Prostate gland (tissue), 2 donors: ENCODE measurements around the gene MPPED1. TPM values are rescaled to one million over a fixed set of nuclear protein-coding genes. Genes with fewer than 3 reads are reported as not detected.

Experiments used
- DNase-seq: peaks from one replicate; pipeline ENCODE4 v3.0.0-alpha.2; 2019; ENCODE audit warnings: low spot score
- H3K27ac ChIP-seq, 2 donors: fragments of 200-600 bp; sonication (generic); 2 replicates each; pipeline ENCODE4 v1.5.1; 2017 to 2019
- H3K27me3 ChIP-seq: fragments of 200-600 bp; sonication (generic); replicated peaks from 2 replicates; pipeline ENCODE4 v1.5.1; 2019; ENCODE audit not compliant: insufficient read depth
- H3K36me3 ChIP-seq, 2 donors: fragments of 200-600 bp; sonication (generic); 1 replicate in 1 of 2; 2 replicates in 1 of 2; pipeline versions ENCODE4 v1.5.1 to v1.8.1; 2017 to 2019
- H3K4me1 ChIP-seq: fragments of 200-600 bp; sonication (generic); replicated peaks from 2 replicates; pipeline ENCODE4 v1.5.1; 2019
- H3K4me3 ChIP-seq, 2 donors: fragments of 200-600 bp; sonication (generic); 2 replicates each; pipeline ENCODE4 v1.5.1; 2017 to 2019
- H3K9me3 ChIP-seq: fragments of 200-600 bp; sonication (generic); 2 replicates; pipeline ENCODE4 v1.5.1; 2017
- POLR2A ChIP-seq: fragments of 450-650 bp; IDR thresholded peaks from one replicate; pipeline ENCODE4 v1.6.1; 2016; ENCODE audit warnings: antibody characterized with exemption, mild to moderate bottlenecking
- POLR2AphosphoS5 ChIP-seq: sonication (generic); formaldehyde crosslinking; IDR thresholded peaks from one replicate; pipeline ENCODE4 v1.6.1; 2017; ENCODE audit warnings: antibody characterized with exemption
- WGBS: methylation state at CpG from one replicate; pipeline ENCODE4 v1.1.5; 2018; 5-methylcytosine and 5-hydroxymethylcytosine counted together
- intact Hi-C: fragments of 100-400 bp; cut with DNase I; formaldehyde crosslinking; loops from one replicate; pipeline ENCODE4 v1.14.2; 2022
- total RNA-seq, 2 donors: library from RNA; depleted of rRNA; stranded (reverse); fragments of >200 nt; gene quantifications; one replicate each; pipeline ENCODE4 v1.1.0, GENCODE V29; 2016
- TF ChIP-seq, protein P1 (sequence below), 4 experiments: fragments of 200-600 bp in 2 of 4; fragments of 450-650 bp in 2 of 4; sonication (generic) in 2 of 4; IDR thresholded peaks; 1 replicate in 3 of 4; 2 replicates in 1 of 4; pipeline ENCODE4 v1.5.1; 2016 to 2019; ENCODE audit warnings: antibody characterized with exemption in 4 of 4, mild to moderate bottlenecking in 2 of 4, moderate library complexity in 2 of 4

Gene MPPED1
- total RNA-seq, 2 donors from 2014 or later = 0.77 to 6.4 TPM

DNA sequence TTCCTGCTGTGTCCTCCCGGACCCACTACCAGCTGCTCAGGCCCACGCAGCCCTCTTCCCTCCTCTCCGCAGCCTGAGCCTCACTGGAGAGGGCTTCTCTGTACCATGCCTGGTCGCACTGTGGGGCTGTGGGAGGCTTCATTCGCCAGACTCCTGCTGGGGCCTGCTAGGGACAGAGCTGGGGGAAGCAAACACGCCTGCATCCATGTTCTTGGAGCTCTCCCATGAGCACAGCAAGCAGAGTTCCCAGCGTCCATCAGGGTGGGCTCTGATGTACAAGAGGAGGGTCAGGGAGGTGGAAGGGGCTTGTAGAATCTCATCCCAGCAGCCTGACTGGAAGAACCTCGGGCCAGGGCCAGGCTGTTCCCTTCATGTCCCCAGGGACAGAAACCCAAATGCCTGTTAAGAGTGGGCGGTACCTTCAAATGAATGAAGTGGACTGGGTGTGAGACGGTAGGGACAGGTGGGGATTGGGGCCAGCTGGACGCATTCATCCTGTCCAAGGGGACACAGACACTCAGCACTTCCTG lies 59.9 kb downstream of the MPPED1 start:
- Histone ChIP-seq H3K27ac (no peak overlapping the region), H3K36me3 (no peaks in the 10 kb centered on the region), H3K4me1 (no peaks in the 10 kb centered on the region), H3K9me3 (no peaks in the 10 kb centered on the region), H3K27me3 (no peaks in the 10 kb centered on the region), H3K4me3 (no peak overlapping the region)
- intact Hi-C loops = no loop called here
- 74% methylated on average over 11 of the region's 11 CpGs for WGBS
- TF ChIP-seq POLR2A = no peak
- DNase-seq = no peak

DNA sequence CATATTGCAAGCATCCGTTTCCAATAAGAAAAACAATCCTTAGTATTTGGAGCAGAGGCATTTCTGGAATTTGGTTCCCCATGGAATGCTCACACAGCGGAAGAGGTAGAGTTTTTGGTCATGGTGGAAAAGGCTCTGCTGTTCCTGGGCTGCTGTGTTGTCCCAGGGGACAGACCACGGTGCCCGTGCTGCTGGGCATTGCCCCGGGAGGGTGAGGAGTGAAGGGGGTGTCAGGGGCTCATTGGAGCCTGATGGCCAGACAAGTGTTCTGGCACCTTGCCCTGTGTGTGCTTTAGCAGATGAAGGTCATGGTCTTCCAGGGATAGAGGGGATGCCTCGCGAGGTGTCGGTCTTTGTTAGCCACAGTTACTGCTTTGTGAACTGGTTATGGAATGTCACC lies 61.2 kb downstream of the MPPED1 start:
- no peaks in the 10 kb centered on the region for H3K36me3 ChIP-seq
- no peak overlapping the region for H3K27ac ChIP-seq
- H3K27me3 ChIP-seq = no peaks in the 10 kb centered on the region
- TF ChIP-seq POLR2A (no peak), POLR2AphosphoS5 (no peak)
- TF ChIP-seq, protein P1, sequence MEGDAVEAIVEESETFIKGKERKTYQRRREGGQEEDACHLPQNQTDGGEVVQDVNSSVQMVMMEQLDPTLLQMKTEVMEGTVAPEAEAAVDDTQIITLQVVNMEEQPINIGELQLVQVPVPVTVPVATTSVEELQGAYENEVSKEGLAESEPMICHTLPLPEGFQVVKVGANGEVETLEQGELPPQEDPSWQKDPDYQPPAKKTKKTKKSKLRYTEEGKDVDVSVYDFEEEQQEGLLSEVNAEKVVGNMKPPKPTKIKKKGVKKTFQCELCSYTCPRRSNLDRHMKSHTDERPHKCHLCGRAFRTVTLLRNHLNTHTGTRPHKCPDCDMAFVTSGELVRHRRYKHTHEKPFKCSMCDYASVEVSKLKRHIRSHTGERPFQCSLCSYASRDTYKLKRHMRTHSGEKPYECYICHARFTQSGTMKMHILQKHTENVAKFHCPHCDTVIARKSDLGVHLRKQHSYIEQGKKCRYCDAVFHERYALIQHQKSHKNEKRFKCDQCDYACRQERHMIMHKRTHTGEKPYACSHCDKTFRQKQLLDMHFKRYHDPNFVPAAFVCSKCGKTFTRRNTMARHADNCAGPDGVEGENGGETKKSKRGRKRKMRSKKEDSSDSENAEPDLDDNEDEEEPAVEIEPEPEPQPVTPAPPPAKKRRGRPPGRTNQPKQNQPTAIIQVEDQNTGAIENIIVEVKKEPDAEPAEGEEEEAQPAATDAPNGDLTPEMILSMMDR (IDR thresholded peaks at IDR 0.05) = no peak
- H3K4me1 ChIP-seq = no peaks in the 10 kb centered on the region
- WGBS = 84% methylated on average over 8 of the region's 8 CpGs
- no peak overlapping the region for H3K4me3 ChIP-seq
- DNase-seq = no peak
- H3K9me3 ChIP-seq = no peaks in the 10 kb centered on the region
- intact Hi-C loops = no loop called here

DNA sequence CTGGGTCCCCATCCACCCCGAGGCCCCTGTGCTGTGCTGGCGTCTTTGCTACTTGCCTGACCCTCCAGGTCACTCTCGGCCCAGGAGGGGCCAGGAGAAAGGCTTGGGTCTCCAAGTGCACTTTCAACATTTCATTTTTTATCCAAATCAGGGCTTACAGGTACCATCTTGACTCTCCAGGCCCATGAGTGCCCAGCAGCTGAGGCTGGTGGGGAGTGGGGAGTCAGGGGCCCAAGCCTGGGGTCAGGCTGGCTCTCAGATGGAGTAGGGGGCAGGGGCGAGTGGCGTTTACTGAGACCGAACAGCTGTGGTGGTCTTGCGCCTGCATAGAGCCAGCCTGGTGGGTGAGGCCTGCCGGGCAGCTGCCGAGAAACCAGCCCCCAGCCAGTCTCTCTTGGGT lies 61.6 kb downstream of the MPPED1 start:
- whole genome bisulfite sequencing = 88% methylated on average over 9 of the region's 9 CpGs
- TF ChIP-seq POLR2A (no peak), POLR2AphosphoS5 (no peak)
- TF ChIP-seq, protein P1 (IDR thresholded peaks at IDR 0.05) = no peak
- Histone ChIP-seq H3K9me3 (no peaks in the 10 kb centered on the region), H3K27ac (no peak overlapping the region), H3K36me3 (no peaks in the 10 kb centered on the region), H3K4me1 (no peaks in the 10 kb centered on the region), H3K4me3 (no peak overlapping the region), H3K27me3 (no peaks in the 10 kb centered on the region)
- DNase-seq = no peak
- intact Hi-C loops = no loop called here

DNA sequence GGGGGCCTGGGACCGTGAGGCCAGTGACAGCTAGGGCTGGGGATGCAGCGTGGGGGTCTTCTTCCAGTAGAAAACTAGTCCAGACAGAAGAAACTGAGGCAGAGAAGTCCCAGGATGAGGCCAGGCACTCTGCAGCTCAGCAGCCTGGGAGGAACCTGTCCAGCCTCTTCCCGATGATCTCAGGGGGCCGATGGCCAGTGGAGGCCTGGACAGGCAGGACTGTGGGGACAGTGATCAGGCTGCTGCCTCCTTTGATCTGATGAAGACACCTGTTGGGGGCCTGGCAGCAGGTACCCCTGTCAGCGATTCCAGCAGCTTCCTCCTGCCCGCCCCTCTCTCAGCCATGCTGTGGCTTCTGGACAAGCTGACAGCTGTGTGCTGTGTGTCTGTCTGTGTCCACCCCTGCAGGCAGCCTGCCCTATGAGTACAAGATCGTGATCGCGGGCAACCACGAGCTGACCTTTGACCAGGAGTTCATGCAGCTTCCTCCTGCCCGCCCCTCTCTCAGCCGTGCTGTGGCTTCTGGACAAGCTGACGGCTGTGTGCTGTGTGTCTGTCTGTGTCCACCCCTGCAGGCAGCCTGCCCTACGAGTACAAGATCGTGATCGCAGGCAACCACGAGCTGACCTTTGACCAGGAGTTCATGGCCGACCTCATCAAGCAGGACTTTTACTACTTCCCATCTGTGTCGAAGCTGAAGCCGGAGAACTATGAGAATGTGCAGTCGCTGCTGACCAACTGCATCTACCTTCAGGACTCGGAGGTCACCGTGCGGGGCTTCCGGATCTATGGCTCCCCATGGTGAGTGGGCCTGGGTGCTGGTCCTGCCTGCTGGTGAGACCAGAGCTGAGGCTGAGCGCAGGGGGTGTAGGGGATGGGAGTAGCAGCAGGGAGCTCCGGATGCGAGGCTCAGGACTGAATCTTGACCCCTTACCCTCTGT lies 62.6 kb downstream of the MPPED1 start:
- H3K4me1 ChIP-seq = no peaks in the 10 kb centered on the region
- no peak overlapping the region for H3K27ac ChIP-seq
- H3K27me3 ChIP-seq = no peaks in the 10 kb centered on the region
- H3K36me3 ChIP-seq = no peaks in the 10 kb centered on the region
- TF ChIP-seq, protein P1 (IDR thresholded peaks at IDR 0.05) = no peak
- TF ChIP-seq POLR2AphosphoS5 (no peak), POLR2A (no peak)
- intact Hi-C loops = no loop called here
- no peak for DNase-seq
- no peak overlapping the region for H3K4me3 ChIP-seq
- no peaks in the 10 kb centered on the region for H3K9me3 ChIP-seq
- WGBS = 63% methylated on average over 27 of the region's 28 CpGs

DNA sequence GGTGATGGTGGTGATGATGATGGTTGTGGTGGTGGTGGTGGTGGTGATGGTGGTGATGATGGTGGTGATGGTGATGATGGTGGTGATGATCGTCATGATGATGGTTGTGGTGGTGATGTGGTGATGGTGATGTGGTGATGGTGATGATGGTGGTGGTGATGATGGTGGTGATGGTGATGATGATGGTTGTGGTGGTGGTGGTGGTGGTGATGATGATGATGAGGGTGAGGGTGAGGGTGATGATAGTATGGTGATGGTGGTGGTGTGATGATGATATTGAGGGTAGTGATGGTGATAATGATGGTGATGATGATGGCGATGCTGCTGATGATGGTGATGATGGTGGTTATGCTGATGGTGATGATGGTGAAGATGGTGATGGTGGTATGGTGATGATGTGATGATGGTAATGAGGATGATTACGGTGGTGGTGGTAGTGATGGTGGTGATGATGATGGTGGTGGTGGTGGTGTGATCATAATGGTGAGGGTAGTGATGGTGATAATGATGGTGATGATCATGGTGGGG lies 63.8 kb downstream of the MPPED1 start:
- WGBS = 97% methylated on average over 3 of the region's 3 CpGs
- Histone ChIP-seq H3K9me3 (no peaks in the 10 kb centered on the region), H3K27me3 (no peaks in the 10 kb centered on the region), H3K36me3 (no peaks in the 10 kb centered on the region), H3K27ac (no peak overlapping the region), H3K4me1 (no peaks in the 10 kb centered on the region), H3K4me3 (no peak overlapping the region)
- intact Hi-C loops = no loop called here
- TF ChIP-seq, protein P1 (IDR thresholded peaks at IDR 0.05) = no peak
- TF ChIP-seq POLR2AphosphoS5 = no peak
- no peak for DNase-seq
